CD4-positive, alpha-beta T cell (primary cell): ENCODE data around the gene GAGE12J. TPM values are rescaled to one million over a fixed set of nuclear protein-coding genes. Genes with fewer than 3 reads are reported as not detected.
"Not testable (repeated sequence)": the region's sequence is repeated elsewhere in the genome, so short reads cannot be mapped to it uniquely, and the experiment has no call there.

ENCODE experiments used
- ATAC-seq: fragments of 200-7000 bp; cut with Tn5 transposase; one replicate; pipeline ENCODE4 v1.10.0; 2022; ENCODE audit warnings: mild to moderate bottlenecking; ENCODE audit not compliant: poor library complexity
- CTCF ChIA-PET: fragments of 350-600 bp; sonication (Branson Sonifier 250); formaldehyde crosslinking; loops from one replicate; lab custom pipeline; 2021; ENCODE audit warnings: antibody characterized with exemption, inconsistent platforms; lab: Charles Lee
- POLR2A ChIA-PET: fragments of 350-600 bp; sonication (Branson Sonifier 250); formaldehyde crosslinking; loops from one replicate; lab custom pipeline; 2021; ENCODE audit warnings: antibody characterized with exemption, inconsistent platforms; lab: Charles Lee
- DNase-seq, 14 experiments: peaks; one replicate each; pipeline ENCODE4 v3.0.0-alpha.2; 2013 to 2020; ENCODE audit warnings: mixed read lengths in 2 of 14
- H3K27ac ChIP-seq, 2 donors: one replicate each; pipeline versions ENCODE4 v1.5.1 to v1.7.0; 2013; ENCODE audit warnings: low read length in 2 of 2, low read depth in 1 of 2, mild to moderate bottlenecking in 1 of 2
- H3K27me3 ChIP-seq, 2 experiments: 1 replicate in 1 of 2; 2 replicates in 1 of 2; pipeline versions ENCODE4 v1.6.1 to v1.7.0; 2013; ENCODE audit warnings: low read length in 2 of 2, control low read depth in 1 of 2, mild to moderate bottlenecking in 1 of 2, moderate library complexity in 1 of 2; ENCODE audit not compliant: insufficient read depth in 2 of 2, control insufficient read depth in 1 of 2
- H3K36me3 ChIP-seq: one replicate; pipeline ENCODE4 v1.6.1; 2013; ENCODE audit warnings: low read length, control low read depth; ENCODE audit not compliant: insufficient read depth
- H3K4me1 ChIP-seq: one replicate; pipeline ENCODE4 v1.6.1; 2013; ENCODE audit warnings: low read length, control low read depth; ENCODE audit not compliant: insufficient read depth
- H3K4me3 ChIP-seq: one replicate; pipeline ENCODE4 v1.5.1; 2013; ENCODE audit warnings: mild to moderate bottlenecking, low read length, moderate library complexity
- H3K9me3 ChIP-seq, 2 experiments: 1 replicate in 1 of 2; 2 replicates in 1 of 2; pipeline versions ENCODE4 v1.6.1 to v1.7.0; 2013; ENCODE audit warnings: low read length in 2 of 2, mild to moderate bottlenecking in 2 of 2, control low read depth in 1 of 2, moderate library complexity in 1 of 2; ENCODE audit not compliant: control insufficient read depth in 1 of 2, insufficient read depth in 1 of 2
- H3K27ac Mint-ChIP-seq: one replicate; pipeline ENCODE4 v1.8.0; 2020; ENCODE audit warnings: mixed read lengths
- H3K27me3 Mint-ChIP-seq: one replicate; pipeline ENCODE4 v1.8.0; 2021; ENCODE audit warnings: mixed read lengths
- H3K36me3 Mint-ChIP-seq: one replicate; pipeline ENCODE4 v1.8.0; 2021; ENCODE audit warnings: low read depth, mixed read lengths
- H3K4me1 Mint-ChIP-seq: one replicate; pipeline ENCODE4 v1.8.0; 2021; ENCODE audit warnings: low read depth, mixed read lengths
- H3K4me3 Mint-ChIP-seq: one replicate; pipeline ENCODE4 v1.8.0; 2020; ENCODE audit warnings: mild to moderate bottlenecking, mixed read lengths
- H3K9me3 Mint-ChIP-seq: one replicate; pipeline ENCODE4 v1.8.0; 2020; ENCODE audit warnings: mixed read lengths
- CTCF ChIP-seq: fragments of 200-600 bp; IDR thresholded peaks from one replicate; pipeline ENCODE4 v1.8.0; 2022; ENCODE audit warnings: antibody characterized with exemption, mild to moderate bottlenecking
- intact Hi-C, 2 experiments: fragments of 100-400 bp; cut with DNase I in 1 of 2; cut with micrococcal nuclease in 1 of 2; formaldehyde crosslinking; loops; one replicate each; pipeline versions ENCODE4 v1.15.1 to v1.9.0; 2023 to 2025; cut with DNase I, micrococcal nuclease
- total RNA-seq, 174 experiments: library from RNA in 2 of 174; stranded (reverse) in 2 of 174; gene quantifications; one replicate each; pipeline ENCODE4 v1.2.3 and lab custom pipeline; 2021 to 2026

GAGE12J gene
- total RNA-seq, 2 experiments from 2014 or later, result not detected

- intact Hi-C loops, result no loop called here
- Mint-ChIP-seq H3K9me3 (no peaks in the 10 kb centered on the region), H3K27me3 (no peaks in the 10 kb centered on the region), H3K4me1 (no peaks in the 10 kb centered on the region), H3K4me3 (no peak overlapping the region), H3K27ac (no peak overlapping the region), H3K36me3 (no peaks in the 10 kb centered on the region)
- CTCF ChIA-PET, result no interaction called here
- TF ChIP-seq CTCF, result no peak
- Histone ChIP-seq H3K27me3 (no peaks in the 10 kb centered on the region), H3K4me3 (no peak overlapping the region), H3K9me3 (no peaks in the 10 kb centered on the region), H3K36me3 (no peaks in the 10 kb centered on the region), H3K4me1 (no peaks in the 10 kb centered on the region), H3K27ac (no peak overlapping the region)
- ATAC-seq (no peak), DNase-seq (no peak)
- POLR2A ChIA-PET, result interaction anchor here (0.8 kb wide), 1 partner anchor 9 kb away, joined by 4 read pairs; no protein-coding TSS in a partner anchor
Observed at GRCh38 chrX:49300703-49301102, 21.1 kb upstream of the GAGE12J start.

- ATAC-seq, result no peak
- H3K4me3 Mint-ChIP-seq, result no peak within 1 kb of the TSS
- Histone ChIP-seq H3K4me1 (peaks cover 1% of the 10 kb centered on the region), H3K36me3 (no peaks in the 10 kb centered on the region), H3K4me3 (no peak within 1 kb of the TSS), H3K27ac (no peak within 1 kb of the TSS), H3K27me3 (no peaks in the 10 kb centered on the region), H3K9me3 (no peaks in the 10 kb centered on the region)
- H3K27ac Mint-ChIP-seq, result no peak within 1 kb of the TSS
- DNase-seq, result no peak
- H3K9me3 Mint-ChIP-seq, result no peaks in the 10 kb centered on the region
- ChIA-PET CTCF (no interaction called here), POLR2A (no interaction called here)
- H3K36me3 Mint-ChIP-seq, result no peaks in the 10 kb centered on the region
- H3K27me3 Mint-ChIP-seq, result no peaks in the 10 kb centered on the region
- TF ChIP-seq CTCF, result no peak
- intact Hi-C loops, result no loop called here
- H3K4me1 Mint-ChIP-seq, result peaks cover 4% of the 10 kb centered on the region
Observed at GRCh38 chrX:49303346-49303745, 18.5 kb upstream of the GAGE12J start, which contains the start of gene GAGE10. Gene GAGE10 (plus strand): TSS chrX:49303646. CDS start chrX:49304860, 1,214 bp downstream.

- H3K27ac ChIP-seq, H3K4me3 ChIP-seq, DNase-seq, H3K4me3 Mint-ChIP-seq, H3K9me3 Mint-ChIP-seq, H3K27me3 Mint-ChIP-seq, ATAC-seq, H3K27me3 ChIP-seq, H3K9me3 ChIP-seq, H3K36me3 ChIP-seq, H3K36me3 Mint-ChIP-seq: not testable (repeated sequence)
- peaks cover 21% of the 10 kb centered on the region for H3K4me1 ChIP-seq
- ChIA-PET POLR2A (interaction anchor here (2.2 kb wide), 1 partner anchor 350 kb away, joined by 8 read pairs; the partner anchor contains the start of gene OTUD5), CTCF (interaction anchor here (1.6 kb wide), 1 partner anchor 115 kb away, joined by 3 read pairs; no protein-coding TSS in a partner anchor)
- Mint-ChIP-seq H3K4me1 (peaks cover 25% of the 10 kb centered on the region), H3K27ac (peak overlapping the region; percentile 98)
- intact Hi-C loops, result loop anchor here (5.0 kb wide), 2 partner anchors 35 to 505 kb away; partner anchors contain the start of gene HDAC6 (in 1 of the 2)
Observed at GRCh38 chrX:49307775-49308174, 14.1 kb upstream of the GAGE12J start.
